Kidney epithelial cell (primary cell): ENCODE results near the gene SPOCD1. TPM values are rescaled to one million over a fixed set of nuclear protein-coding genes. Genes with fewer than 3 reads are reported as not detected.
"Not testable (repeated sequence)": the region's sequence is repeated elsewhere in the genome, so short reads cannot be mapped to it uniquely, and the experiment has no call there.

Experiments
- DNase-seq: peaks from one replicate; pipeline ENCODE4 v3.0.0-alpha.2; 2010; ENCODE audit warnings: low read depth
- H3K27me3 ChIP-seq: 2 replicates; pipeline ENCODE4 v1.6.0; 2011; ENCODE audit warnings: low read length; ENCODE audit not compliant: control insufficient read depth, insufficient read depth
- H3K36me3 ChIP-seq: 2 replicates; pipeline ENCODE4 v1.5.1; 2011; ENCODE audit warnings: low read length; ENCODE audit not compliant: control insufficient read depth, insufficient read depth
- H3K4me3 ChIP-seq: 2 replicates; pipeline ENCODE4 v1.5.1; 2011; ENCODE audit warnings: low read depth, mild to moderate bottlenecking, control low read depth, low read length
- total RNA-seq: library from RNA; depleted of rRNA; stranded (reverse); fragments of >200 nt; gene quantifications from 2 replicates; pipeline ENCODE4 v1.2.3, GENCODE V29; 2015
- TF ChIP-seq, protein P1 (sequence below): IDR thresholded peaks from 2 replicates; pipeline ENCODE4 v1.5.1; 2011; ENCODE audit warnings: mild to moderate bottlenecking, moderate library complexity, low read length, control low read depth, inconsistent platforms; ENCODE audit not compliant: insufficient read depth, poor library complexity, severe bottlenecking

Gene SPOCD1
- total RNA-seq, 1 donor from 2014 or later, result 31.8 TPM

DNA sequence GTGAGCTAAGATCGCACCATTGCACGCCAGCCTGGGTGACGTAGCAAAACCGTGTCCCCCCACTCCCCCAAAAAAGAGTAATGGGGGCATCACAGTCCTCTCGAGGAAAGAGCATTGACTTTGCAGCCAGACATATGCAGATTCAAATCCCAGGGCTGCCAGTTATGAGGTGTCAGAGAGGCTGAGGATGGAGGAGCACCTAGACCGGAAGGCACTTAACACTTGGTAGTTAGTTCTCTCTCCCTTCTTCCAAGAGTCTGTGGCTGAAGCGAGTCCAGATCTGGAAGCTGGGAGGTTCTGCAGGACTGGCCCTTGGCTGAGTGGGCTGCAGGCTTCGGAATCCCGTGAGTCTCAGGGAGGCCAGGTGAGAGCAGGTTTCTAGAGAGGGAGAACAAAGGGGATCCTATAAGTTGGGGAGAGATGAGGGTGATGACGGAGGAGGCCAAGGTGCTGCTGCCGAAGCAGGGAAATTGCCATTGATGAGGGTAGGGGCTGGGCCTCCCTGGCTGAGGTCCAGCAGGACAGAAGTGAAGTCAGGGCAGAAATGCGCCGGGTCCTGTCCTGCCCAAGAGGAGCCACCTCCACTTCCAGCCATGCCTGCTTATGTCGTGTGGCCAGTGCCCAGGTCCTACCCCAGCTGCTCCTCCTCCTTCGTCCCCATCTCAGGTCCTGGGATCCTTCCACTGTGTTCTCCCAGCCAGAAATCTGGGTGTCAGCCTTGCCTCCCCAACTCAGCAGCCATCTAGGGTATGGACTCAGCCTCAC lies 13.3 kb upstream of the SPOCD1 start:
- no peak for DNase-seq
- TF ChIP-seq, protein P1, sequence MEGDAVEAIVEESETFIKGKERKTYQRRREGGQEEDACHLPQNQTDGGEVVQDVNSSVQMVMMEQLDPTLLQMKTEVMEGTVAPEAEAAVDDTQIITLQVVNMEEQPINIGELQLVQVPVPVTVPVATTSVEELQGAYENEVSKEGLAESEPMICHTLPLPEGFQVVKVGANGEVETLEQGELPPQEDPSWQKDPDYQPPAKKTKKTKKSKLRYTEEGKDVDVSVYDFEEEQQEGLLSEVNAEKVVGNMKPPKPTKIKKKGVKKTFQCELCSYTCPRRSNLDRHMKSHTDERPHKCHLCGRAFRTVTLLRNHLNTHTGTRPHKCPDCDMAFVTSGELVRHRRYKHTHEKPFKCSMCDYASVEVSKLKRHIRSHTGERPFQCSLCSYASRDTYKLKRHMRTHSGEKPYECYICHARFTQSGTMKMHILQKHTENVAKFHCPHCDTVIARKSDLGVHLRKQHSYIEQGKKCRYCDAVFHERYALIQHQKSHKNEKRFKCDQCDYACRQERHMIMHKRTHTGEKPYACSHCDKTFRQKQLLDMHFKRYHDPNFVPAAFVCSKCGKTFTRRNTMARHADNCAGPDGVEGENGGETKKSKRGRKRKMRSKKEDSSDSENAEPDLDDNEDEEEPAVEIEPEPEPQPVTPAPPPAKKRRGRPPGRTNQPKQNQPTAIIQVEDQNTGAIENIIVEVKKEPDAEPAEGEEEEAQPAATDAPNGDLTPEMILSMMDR, result no peak

DNA sequence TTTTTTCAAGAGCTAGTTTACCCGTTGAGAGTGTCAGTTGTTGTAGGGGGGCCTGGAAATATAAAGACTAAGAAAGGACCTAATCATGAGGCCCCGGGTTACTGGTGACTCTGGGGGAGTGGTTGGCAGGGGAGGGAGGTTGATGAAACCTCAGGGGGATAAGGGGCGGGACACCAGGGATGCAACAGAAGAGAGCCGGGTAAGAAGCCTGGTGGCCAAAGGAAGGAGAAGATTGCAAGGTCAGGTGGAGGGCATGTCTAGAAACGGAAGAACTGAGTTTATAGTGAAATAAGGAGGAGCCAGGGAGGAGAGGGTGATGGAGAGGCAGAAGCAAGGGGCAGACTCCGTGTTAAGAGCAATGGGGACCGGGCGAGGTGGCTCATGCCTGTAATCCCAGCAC lies 12.5 kb upstream of the SPOCD1 start:
- Histone ChIP-seq H3K27me3 (peaks cover 11% of the 10 kb centered on the region), H3K36me3 (no peaks in the 10 kb centered on the region), H3K4me3 (no peak overlapping the region)
- TF ChIP-seq, protein P1, result no peak
- DNase-seq, result no peak

More for the DNA sequence above, 13.3 kb upstream of the SPOCD1 start:
- peaks cover 11% of the 10 kb centered on the region for H3K27me3 ChIP-seq
- no peaks in the 10 kb centered on the region for H3K36me3 ChIP-seq
- H3K4me3 ChIP-seq, result no peak overlapping the region

- TF ChIP-seq, protein P1, result no peak
- H3K4me3 ChIP-seq, result no peak overlapping the region
- H3K36me3 ChIP-seq, result no peaks in the 10 kb centered on the region
- H3K27me3 ChIP-seq, result no peaks in the 10 kb centered on the region
- DNase-seq, result no peak
Measured at GRCh38 chr1:31823780-31824179, 8.0 kb upstream of the SPOCD1 start.

GRCh38 chr1:31822766-31823165 lies 6.9 kb upstream of the SPOCD1 start:
- DNase-seq, result no peak
- Histone ChIP-seq H3K36me3 (no peaks in the 10 kb centered on the region), H3K4me3 (no peak overlapping the region), H3K27me3 (no peaks in the 10 kb centered on the region)
- TF ChIP-seq, protein P1, result no peak

- not testable (repeated sequence) for DNase-seq, H3K36me3 ChIP-seq, H3K27me3 ChIP-seq, H3K4me3 ChIP-seq
Measured at GRCh38 chr1:31820196-31820595, 4.4 kb upstream of the SPOCD1 start.

GRCh38 chr1:31818206-31818605 lies 2.4 kb upstream of the SPOCD1 start:
- Histone ChIP-seq H3K4me3 (no peak overlapping the region), H3K27me3 (no peaks in the 10 kb centered on the region), H3K36me3 (no peaks in the 10 kb centered on the region)
- no peak for DNase-seq
- TF ChIP-seq, protein P1, result no peak

GRCh38 chr1:31816947-31817346 lies 1.1 kb upstream of the SPOCD1 start:
- H3K36me3 ChIP-seq, H3K27me3 ChIP-seq, DNase-seq, H3K4me3 ChIP-seq: not testable (repeated sequence)

DNA sequence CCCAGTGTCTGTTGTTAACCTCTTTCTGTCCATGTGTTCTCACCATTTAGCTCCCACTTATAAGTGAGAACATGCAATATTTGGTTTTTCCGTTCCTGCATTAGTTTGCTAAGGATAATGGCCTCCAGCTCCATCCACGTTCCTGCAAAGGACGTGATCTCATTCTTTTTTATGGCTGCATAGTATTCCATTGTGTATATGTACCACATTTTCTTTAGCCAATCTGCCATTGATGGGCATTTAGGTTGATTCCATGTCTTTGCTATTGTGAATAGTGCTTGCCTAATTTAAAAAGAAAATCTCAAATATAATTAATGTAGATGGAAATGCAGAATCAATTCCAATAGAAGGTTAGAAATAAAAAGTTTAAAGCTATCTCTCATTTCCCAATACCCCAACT lies 679 bp upstream of the SPOCD1 start:
- not testable (repeated sequence) for DNase-seq, H3K4me3 ChIP-seq, H3K27me3 ChIP-seq, H3K36me3 ChIP-seq
